Neural cell (in vitro differentiated cells): ENCODE data around the gene SEC14L3.

Experiments used
- EZH2 ChIP-seq: fragments of 200-600, 300-800 bp; shearing (Covaris generic), sonication (generic); IDR thresholded peaks from 2 replicates; pipeline ENCODE4 v1.6.1; 2014; ENCODE audit warnings: antibody characterized with exemption, low read length, borderline replicate concordance, mild to moderate bottlenecking; ENCODE audit not compliant: insufficient read depth, poor library complexity, severe bottlenecking
- MXI1 ChIP-seq: fragments of 450-650 bp; conservative IDR thresholded peaks from 2 replicates; pipeline ENCODE4 v1.6.1; 2014; ENCODE audit warnings: antibody characterized with exemption, mild to moderate bottlenecking; ENCODE audit not compliant: poor library complexity, severe bottlenecking
- POLR2AphosphoS5 ChIP-seq: IDR thresholded peaks from 2 replicates; pipeline ENCODE4 v1.6.1; 2012
- TF ChIP-seq, protein P1 (sequence below): fragments of 450-650 bp; IDR thresholded peaks from 2 replicates; pipeline ENCODE4 v1.5.1; 2014; ENCODE audit warnings: antibody characterized with exemption, mild to moderate bottlenecking, moderate library complexity; ENCODE audit not compliant: poor library complexity, severe bottlenecking
- TF ChIP-seq, protein P2 (sequence below): IDR thresholded peaks from 2 replicates; pipeline ENCODE4 v1.6.1; 2012; ENCODE audit warnings: borderline replicate concordance

DNA sequence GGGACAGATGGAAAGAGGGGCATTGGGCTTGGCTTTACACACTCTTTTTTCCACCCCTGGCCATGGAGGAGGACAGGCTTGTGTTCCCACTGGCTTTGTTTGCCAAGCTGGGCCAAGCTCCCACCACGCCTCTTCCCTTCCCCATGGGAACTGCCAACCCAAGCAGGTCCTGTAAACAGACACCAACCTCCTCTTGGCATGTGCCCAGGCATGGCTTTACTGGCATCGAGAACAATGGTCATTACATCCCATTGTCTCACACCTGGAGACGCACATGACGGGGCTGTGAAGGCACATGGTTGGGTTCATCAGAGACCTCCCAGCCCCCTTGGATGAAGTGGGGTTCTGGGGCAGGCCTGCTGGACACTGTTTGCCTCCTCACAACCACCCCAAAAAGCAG, 11.7 kb downstream of the SEC14L3 start:
- TF ChIP-seq, protein P1, sequence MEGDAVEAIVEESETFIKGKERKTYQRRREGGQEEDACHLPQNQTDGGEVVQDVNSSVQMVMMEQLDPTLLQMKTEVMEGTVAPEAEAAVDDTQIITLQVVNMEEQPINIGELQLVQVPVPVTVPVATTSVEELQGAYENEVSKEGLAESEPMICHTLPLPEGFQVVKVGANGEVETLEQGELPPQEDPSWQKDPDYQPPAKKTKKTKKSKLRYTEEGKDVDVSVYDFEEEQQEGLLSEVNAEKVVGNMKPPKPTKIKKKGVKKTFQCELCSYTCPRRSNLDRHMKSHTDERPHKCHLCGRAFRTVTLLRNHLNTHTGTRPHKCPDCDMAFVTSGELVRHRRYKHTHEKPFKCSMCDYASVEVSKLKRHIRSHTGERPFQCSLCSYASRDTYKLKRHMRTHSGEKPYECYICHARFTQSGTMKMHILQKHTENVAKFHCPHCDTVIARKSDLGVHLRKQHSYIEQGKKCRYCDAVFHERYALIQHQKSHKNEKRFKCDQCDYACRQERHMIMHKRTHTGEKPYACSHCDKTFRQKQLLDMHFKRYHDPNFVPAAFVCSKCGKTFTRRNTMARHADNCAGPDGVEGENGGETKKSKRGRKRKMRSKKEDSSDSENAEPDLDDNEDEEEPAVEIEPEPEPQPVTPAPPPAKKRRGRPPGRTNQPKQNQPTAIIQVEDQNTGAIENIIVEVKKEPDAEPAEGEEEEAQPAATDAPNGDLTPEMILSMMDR: no peak
- no peak for TF ChIP-seq POLR2AphosphoS5
- TF ChIP-seq, protein P2, sequence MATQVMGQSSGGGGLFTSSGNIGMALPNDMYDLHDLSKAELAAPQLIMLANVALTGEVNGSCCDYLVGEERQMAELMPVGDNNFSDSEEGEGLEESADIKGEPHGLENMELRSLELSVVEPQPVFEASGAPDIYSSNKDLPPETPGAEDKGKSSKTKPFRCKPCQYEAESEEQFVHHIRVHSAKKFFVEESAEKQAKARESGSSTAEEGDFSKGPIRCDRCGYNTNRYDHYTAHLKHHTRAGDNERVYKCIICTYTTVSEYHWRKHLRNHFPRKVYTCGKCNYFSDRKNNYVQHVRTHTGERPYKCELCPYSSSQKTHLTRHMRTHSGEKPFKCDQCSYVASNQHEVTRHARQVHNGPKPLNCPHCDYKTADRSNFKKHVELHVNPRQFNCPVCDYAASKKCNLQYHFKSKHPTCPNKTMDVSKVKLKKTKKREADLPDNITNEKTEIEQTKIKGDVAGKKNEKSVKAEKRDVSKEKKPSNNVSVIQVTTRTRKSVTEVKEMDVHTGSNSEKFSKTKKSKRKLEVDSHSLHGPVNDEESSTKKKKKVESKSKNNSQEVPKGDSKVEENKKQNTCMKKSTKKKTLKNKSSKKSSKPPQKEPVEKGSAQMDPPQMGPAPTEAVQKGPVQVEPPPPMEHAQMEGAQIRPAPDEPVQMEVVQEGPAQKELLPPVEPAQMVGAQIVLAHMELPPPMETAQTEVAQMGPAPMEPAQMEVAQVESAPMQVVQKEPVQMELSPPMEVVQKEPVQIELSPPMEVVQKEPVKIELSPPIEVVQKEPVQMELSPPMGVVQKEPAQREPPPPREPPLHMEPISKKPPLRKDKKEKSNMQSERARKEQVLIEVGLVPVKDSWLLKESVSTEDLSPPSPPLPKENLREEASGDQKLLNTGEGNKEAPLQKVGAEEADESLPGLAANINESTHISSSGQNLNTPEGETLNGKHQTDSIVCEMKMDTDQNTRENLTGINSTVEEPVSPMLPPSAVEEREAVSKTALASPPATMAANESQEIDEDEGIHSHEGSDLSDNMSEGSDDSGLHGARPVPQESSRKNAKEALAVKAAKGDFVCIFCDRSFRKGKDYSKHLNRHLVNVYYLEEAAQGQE: no peak
- TF ChIP-seq EZH2: no peak
- no peak for TF ChIP-seq MXI1
